Dermis microvascular lymphatic vessel endothelial cell (primary cell): ENCODE measurements around the gene MINDY4. TPM values are rescaled to one million over a fixed set of nuclear protein-coding genes. Genes with fewer than 3 reads are reported as not detected.

ENCODE experiments used
- DNase-seq, 2 donors: peaks; one replicate each; pipeline versions ENCODE4 v3.0.0 to v3.0.0-alpha.2; 2010; ENCODE audit warnings: low read depth in 2 of 2
- total RNA-seq: library from RNA; depleted of rRNA; stranded (reverse); fragments of >200 nt; gene quantifications from 2 replicates; pipeline ENCODE4 v1.2.1, GENCODE V29; 2014

MINDY4 gene
- total RNA-seq, 1 donor from 2014 or later: 1.3 TPM

DNA sequence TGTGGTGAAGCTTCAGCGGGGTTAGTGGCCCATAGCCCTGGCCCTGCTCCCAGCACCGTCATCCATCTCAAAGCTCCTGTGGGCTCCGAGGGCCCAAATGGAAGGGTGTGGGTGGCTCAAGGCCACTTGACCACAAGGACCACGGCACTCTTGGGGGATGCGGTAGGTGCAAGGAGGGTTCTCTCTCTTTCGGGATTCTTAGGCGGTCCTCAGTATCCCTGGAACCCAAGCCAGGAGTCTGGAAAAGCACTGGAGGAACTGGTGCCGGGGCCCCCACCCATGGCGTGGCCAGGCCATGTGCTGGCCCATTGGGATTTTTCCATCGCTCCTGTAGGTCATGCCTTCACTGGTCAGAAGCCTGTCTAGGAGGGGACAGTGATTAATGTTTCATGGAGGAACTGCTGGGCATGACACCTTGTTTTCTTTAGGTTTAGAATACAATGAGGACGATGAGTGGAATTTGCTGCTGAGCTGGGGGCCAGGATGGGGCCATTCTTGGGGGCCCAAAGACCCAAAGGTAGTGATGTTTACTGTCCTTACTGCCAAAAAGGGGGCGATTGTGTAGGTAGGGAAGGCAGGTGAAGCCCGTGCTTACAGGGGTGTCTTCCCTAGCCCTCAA is 157.1 kb downstream of the MINDY4 start:
- no peak for DNase-seq

DNA sequence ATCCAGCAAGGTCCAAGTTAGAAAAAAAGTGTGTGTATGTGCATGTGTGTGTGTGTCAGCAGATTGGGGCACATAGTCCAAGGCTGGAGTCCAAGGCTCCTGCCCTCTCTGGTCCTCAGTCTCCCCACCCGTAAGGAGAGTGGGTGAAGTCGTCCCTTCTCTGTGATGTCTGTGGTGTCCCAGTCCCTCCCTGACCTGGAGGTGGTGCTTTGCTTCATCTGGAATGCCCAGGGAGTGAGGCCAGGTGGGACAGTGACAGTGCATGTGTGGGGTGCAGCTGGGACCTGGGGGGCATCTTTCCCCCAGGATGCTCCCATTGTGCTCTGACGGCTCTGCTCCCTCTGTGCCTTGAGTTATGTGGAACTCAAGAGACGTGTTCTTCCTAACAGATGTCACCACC is 158.5 kb downstream of the MINDY4 start:
- DNase-seq: no peak

DNA sequence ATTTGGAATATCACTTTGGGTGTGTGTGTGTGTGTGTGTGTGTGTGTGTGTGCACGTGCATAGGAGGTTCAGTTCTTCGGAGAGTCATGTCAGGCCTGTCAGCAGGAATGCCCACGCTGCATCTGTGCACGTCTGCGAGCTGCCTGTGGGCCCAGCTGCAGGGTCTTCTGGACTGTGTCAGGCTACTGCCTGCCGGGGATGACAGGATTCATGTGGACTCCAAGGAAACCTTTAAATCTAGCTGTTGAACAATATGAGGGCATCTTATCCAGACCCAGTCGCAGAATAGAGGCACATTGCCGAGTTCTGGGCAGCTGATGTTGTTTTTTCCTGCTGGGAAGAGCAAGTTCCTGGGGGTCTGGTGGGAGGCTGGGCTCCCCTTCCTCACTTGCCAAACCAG is 159.4 kb downstream of the MINDY4 start:
- no peak for DNase-seq

DNA sequence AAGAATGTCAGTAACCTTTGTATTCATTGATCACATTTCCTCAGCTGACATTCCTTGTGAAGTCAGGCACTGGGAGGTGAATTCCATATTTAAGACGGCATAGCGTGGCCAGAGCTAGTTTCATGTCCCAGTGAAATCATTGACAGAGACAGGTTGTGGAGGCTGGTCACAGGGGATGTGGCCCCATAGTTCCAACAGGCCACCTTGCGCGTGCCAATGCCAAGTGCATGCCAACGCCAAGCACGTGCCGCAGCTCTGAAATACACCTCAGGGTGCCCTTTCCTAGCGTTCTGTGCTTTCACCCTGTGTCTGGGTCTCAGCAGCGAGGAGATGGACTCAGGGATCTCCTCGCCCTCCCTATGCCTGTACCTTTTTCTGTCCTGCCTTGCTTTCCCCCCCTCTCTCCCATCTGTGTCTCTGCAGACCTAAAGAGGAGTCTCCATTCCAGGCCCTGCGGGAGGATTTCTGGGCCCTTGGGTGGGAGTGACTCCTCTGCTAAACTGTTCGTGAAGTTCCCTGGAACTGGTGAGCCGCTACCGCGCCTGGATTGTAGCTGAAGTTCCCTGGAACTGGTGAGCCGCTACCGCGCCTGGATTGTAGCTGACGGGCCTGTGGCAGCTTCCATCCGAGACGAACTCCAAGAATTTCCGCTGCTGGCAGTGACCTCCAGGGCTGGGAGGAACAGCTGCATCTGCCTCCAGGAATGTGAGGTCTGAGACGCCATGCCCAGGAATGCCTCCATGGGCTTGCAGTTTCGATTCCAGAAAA is 160.1 kb downstream of the MINDY4 start:
- no peak for DNase-seq

DNA sequence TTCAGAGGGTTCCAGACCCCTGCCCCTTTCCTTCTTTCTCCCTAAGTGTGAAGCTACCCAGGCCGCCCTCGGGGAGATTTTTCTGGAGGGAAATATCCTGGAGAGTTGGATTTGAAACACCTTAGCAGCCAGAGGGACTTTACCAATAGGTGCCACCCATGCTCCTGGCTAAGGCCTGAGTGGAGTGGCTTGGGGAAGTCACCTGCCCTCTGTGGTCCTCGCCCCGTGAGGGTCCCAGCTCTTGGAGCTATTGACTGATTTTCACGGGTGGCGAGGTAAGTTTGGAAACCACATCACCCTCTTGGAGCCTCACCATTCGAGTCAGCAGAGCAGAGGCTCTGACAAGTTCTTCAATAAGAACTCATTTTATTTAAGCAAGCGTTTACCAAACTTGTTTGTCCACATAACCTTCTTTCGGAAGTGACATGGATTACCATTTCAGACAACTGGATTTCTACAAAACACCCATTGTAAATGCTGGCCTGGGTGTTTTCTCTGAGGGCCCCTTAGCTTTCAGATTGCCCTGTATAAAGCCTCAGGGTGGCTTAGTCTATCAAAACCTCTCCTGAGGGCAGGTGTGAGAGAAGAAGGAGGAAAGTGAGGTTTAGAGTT is 160.8 kb downstream of the MINDY4 start:
- no peak for DNase-seq

DNA sequence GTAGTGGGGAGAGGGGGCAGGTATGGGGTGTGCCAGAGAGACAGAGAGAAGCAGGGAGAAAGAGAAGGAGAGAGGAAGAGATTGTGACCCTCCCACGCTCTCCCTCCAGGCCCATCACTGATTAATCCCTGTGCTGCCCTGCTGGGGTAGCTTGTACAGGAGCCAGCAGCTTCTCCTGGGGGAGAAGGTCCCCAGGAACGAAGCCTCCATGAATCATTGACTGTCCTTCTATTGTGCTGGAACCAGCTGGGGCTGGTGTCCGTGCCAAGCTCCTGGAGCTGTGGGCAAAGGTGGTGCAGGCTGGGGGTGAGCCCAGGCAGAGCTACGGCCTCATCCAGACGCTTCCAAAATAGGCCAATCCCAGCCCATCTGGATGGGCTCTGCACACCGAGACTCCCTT is 161.3 kb downstream of the MINDY4 start:
- DNase-seq: no peak

DNA sequence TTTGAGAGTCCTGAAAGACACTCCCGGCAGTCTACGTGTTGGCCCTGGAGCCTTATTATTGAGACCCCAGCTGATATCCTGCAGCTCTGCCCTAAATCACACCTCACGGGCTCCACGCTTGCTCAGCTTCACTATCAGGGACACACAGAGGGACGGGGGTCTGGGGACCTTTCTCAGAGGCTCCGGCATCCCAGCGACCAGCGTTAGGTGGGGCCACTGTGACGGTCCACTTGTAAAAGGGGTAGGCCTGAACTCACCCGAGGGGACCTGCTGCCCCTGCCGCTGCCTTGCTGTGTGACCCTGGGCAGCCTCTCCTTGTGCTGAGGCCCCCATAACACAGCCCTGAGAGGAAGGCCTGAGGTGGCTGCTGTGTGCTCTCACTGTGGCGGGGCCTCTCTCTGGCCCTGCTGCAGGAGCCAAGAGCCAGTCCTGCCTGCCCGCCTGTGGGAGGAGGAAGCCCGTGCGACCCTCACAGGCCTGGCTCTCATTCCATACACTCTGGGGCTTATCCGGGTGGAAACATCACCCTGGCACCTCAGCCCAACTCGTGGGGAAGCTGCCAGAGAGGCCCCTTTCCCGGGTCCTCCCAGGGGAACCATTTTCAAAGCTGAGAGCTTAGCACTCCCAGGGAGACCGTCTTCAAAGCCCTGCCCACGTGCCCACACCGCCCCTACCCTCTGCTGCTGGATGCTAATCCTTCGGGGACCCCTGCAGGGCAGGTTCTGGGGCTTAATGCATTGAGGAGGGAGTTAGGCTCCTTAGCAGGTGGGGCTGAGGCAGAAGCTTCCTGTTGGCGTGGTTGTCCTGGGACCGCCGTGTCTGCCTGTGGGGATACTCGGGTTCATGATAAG is 162.1 kb downstream of the MINDY4 start:
- no peak for DNase-seq

DNA sequence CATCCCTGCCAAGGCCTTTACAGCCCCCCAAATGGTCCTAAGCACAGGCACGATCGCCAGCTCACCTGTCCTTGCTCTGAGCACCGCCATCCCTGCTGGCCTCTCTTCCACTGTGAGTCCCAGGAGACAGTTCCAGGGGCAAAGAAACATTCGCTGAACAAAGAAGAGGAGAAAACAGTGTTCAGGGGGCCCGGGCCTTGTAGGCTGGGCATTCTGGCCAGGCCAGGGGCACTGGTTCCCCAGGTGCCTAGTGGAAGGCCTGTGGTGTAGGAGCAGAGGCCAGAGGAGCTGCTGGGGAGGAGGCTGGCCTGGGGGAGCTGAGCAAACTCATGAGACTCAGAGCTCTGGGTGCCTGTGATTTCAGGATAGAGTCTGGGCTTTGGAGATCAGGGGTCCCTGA is 163.0 kb downstream of the MINDY4 start:
- no peak for DNase-seq

DNA sequence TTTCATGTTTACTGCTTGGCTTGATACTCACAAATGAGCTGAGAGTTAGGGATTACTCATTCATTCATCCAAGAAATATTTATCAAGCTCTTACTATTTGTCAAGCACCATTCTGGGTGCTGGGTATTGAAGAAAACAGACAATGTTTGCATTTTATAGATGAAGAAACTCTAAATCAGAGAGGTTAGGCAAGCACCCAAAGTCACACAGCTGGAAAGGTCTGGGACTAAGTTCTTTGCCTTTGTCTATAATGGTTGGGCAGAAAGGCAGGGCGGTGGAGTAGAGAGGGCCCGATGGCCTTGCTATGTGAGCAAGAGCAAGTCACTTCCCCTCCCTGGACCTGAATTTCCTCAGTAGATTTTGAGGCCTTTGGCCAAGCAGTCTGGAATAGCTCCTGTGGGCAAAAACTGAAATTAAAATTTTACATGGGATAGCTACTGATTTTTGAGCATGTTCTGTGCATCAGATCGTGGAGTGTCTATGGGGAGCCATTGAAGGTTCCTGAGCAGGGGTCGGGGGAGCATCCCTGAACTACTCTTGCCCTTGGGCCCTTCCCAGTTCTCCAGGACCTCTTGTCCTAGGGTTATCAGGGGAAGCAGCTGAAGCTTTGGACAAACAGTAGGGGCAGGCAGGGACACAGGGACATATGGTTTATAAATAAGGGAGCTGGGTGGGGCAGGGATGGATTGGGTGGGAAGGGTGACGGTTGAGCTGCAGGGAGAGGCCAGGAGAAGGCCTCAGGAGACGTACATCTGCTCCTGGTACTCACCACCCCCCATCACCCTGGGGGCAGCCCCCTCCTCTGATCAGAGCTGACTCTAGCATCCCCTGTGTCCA is 163.7 kb downstream of the MINDY4 start:
- DNase-seq: no peak

DNA sequence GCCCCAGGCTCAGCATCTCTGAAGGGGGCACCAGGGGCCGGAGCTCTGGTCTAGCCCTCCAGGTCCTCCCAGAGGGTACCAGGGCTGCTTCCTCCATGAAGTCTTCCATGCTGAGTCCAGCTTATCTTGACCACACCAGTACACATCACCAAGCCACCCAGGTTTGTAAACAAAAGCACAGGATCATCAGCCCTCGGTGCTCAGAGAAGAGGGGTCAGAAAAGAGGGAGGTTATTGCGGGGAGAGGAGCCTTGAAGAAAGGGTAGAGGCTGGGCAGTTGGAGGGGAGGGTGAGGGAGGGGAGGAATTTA is 164.3 kb downstream of the MINDY4 start:
- no peak for DNase-seq

DNA sequence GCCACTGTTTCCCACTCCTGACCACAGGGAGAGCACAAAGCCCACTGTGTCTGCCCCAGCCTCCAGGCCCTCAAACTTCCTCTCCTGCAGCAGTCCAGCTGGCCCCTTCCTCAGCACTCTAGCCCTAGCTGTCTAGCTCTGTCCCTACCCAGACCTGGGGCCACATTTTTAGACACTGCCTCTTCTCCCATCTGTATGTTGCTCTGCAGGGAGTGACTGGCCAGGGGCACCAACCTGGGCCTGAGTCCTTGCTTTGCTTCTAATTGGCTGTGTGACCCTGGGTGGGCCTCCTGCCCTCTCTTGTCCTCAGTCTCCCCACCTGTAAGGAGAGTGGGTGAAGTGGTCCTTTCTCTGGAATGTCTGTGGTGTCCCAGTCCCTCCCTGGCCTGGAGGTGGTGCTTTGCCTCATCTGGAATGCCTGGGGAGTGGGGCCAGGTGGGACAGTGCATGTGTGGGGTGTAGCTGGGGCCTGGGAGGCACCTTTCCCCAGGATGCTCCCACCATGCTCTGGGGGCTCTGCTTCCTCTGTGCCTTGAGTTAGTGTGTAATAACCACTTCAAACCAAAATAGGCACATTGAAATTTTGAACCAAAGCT is 165.5 kb downstream of the MINDY4 start:
- DNase-seq: no peak

DNA sequence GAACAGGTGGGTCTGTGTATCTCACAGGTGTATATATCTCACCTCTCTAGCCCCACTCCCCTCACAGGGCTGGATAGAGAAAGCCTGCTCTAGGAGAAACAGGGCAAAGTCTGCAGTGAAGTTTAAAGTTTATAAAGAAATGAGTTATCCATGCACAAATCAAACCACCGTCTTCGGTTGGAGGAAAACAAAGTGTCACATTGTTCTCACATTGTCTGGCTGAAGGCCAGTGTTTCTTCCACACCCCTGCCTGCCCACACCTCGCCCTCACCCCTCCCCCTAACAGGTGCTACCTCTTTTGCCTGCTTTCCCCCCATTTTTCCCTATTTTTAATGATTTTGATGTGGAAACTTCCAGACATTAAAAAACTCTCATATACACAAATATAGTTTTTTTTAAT is 166.2 kb downstream of the MINDY4 start:
- no peak for DNase-seq

DNA sequence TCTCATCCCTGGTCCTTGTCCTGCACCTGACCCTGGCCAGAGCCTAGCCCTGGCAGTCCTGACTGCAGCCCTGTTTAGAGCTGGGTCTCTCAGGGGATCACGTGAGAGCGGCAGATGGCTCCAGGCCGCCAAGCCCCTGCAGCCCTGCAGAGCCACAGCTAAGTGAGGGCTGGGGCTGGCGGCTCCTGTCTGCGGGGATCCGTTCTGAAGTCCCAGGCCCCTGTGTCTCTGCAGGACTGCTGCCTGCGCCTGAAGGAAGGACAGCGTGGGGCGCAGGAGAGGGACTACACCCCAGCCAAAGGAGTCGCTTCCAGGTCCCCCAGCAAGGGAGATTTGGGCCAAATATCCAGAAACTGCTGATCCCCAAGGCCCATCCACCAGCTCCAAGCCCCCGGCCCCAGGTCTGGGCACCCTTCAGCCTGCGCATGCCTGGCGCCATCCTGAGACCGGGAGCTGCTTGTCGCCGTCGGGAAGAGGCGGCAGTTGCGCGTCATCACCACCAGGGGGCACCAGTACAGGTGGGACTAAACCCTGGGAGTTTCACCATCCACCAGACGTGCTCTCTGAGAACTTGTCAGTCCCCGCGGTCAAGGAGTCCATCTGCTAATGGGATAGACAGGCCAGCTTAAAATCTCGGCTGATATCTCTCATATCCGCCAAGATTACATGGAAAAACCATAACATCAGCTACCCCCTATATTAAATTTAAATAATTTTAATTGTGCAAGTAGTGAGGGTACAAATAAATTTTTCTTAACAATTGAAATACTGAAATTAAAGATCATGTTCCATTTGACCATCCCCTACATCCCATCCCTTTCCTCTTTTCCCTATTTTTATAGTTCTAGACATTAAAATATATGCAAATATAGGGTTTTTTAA is 167.5 kb downstream of the MINDY4 start:
- peak; percentile 40 to 74 for DNase-seq

DNA sequence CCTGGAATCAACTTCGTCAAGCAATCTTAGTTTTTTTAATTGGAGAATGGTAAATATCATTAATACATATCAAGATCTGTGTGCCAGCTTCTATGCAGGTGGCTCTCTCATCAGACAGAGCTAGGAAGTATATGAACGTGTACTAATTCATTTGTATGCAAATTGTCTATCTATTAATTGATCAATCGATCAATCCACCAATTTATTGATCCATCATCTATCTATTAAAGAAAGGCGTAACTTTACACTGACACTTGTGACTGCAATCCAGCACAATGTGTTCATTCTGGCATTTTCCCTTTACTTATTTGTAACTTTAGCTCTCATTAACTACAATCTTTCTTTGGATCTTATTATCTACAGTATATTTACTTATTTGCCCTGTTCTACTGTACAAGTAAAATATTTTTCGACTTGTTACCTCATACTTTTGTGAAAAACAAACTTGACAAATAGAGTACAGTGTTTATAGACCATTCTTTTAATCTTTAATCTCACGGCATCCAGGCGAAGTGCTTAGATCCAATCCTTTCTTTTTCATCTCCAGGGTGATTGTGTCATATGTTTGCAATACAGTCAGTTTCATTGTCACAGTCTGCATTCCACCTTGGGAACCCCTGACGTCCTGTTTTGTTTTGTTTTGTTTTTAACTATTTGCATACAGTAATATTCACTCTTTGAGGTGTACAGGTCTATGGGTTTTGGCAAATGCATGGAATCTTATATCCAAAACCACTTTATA is 170.5 kb downstream of the MINDY4 start:
- DNase-seq: no peak

Other genes with a start within 250 kb of the MINDY4 start
- 68.9 and 78.5 TPM in 2 replicates for gene GARS1, start 176.5 kb upstream of the MINDY4 start, total RNA-seq
- gene CRHR2, start 89.0 kb upstream of the MINDY4 start, total RNA-seq: not detected in 2 replicates
- under 0.01 TPM in 1 of 2 replicates, not detected in the other for gene INMT, start 19.3 kb upstream of the MINDY4 start, total RNA-seq
- 3.6 and 6.6 TPM in 2 replicates for gene AQP1, start 140.4 kb downstream of the MINDY4 start, total RNA-seq
- gene GHRHR, start 192.5 kb downstream of the MINDY4 start, total RNA-seq: not detected in 2 replicates